ENCODE measurements around the gene COL7A1.
A peak's percentile ranks its signal among the peaks of the same experiment; 100 is the strongest.
"Not testable (repeated sequence)": the region's sequence is repeated elsewhere in the genome, so short reads cannot be mapped to it uniquely, and the experiment has no call there.

COL7A1 gene

GRCh38 chr3:48561045-48561736 lies 33.9 kb downstream of the COL7A1 start:
- no peak for DNase-seq

- DNase-seq = no peak
These were observed 34.5 kb downstream of the COL7A1 start for GRCh38 chr3:48560648-48561018.

- DNase-seq = no peak
These were observed 36.5 kb downstream of the COL7A1 start for GRCh38 chr3:48558493-48559134.

- DNase-seq = peak; percentile 88 to 91
These were observed 38.1 kb downstream of the COL7A1 start, which contains the start of gene PFKFB4 for GRCh38 chr3:48556796-48557626. PFKFB4 (minus strand) TSS chr3:48556803; CDS start chr3:48556777, 26 bp downstream.

- no peak for DNase-seq
These were observed 39.0 kb downstream of the COL7A1 start for GRCh38 chr3:48555949-48556795.

- DNase-seq = no peak
These were observed 39.7 kb downstream of the COL7A1 start for GRCh38 chr3:48555231-48555948.

- DNase-seq = no peak
These were observed 41.0 kb downstream of the COL7A1 start for GRCh38 chr3:48553886-48554845.

GRCh38 chr3:48553361-48553760 lies 41.8 kb downstream of the COL7A1 start:
- no peak for DNase-seq

GRCh38 chr3:48552111-48552951 lies 42.8 kb downstream of the COL7A1 start:
- DNase-seq = no peak

- not testable (repeated sequence) for DNase-seq
These were observed 43.5 kb downstream of the COL7A1 start for GRCh38 chr3:48551651-48552050.

GRCh38 chr3:48548729-48549705 lies 46.1 kb downstream of the COL7A1 start:
- peak in 1 of 2 experiments; percentile 40 for DNase-seq

GRCh38 chr3:48548126-48548525 lies 47.0 kb downstream of the COL7A1 start:
- DNase-seq = no peak

- DNase-seq = no peak
These were observed 48.8 kb downstream of the COL7A1 start for GRCh38 chr3:48546203-48546829.

- no peak for DNase-seq
These were observed 51.0 kb downstream of the COL7A1 start for GRCh38 chr3:48544141-48544540.

GRCh38 chr3:48543271-48543866 lies 51.8 kb downstream of the COL7A1 start:
- no peak for DNase-seq

GRCh38 chr3:48538451-48538850 lies 56.7 kb downstream of the COL7A1 start:
- no peak for DNase-seq

- no peak for DNase-seq
These were observed 58.3 kb downstream of the COL7A1 start for GRCh38 chr3:48536785-48537184.

GRCh38 chr3:48536116-48536515 lies 59.0 kb downstream of the COL7A1 start:
- DNase-seq = no peak

Data from NCI-H187 (cell line).